ENCODE results near the gene HERPUD2. TPM values are rescaled to one million over a fixed set of nuclear protein-coding genes. Genes with fewer than 3 reads are reported as not detected.

The HERPUD2 gene
- total RNA-seq, 4 donors from 2014 or later, result 12.2 to 27.8 (median 24.7) TPM

GRCh38 chr7:35604595-35604994, 90.3 kb downstream of the HERPUD2 start:
- ATAC-seq, result peak in 1 of 2 donors; percentile 44
- in situ Hi-C loops (cut with MboI; ENCODE audit: low sequenced_read_pairs in 4 of 4) (no loop called here), intact Hi-C loops (cut with DNase I; ENCODE audit: low total_unique reads) (no loop called here)
- no peaks in the 10 kb centered on the region for H3K4me1 ChIP-seq
- DNase-seq, result no peak
- H3K36me3 ChIP-seq, result no peaks in the 10 kb centered on the region
- H3K27me3 ChIP-seq, result no peaks in the 10 kb centered on the region
- no peak overlapping the region for H3K4me3 ChIP-seq
- no peaks in the 10 kb centered on the region for H3K9me3 ChIP-seq
- H3K27ac ChIP-seq, result no peak overlapping the region
- no peak for TF ChIP-seq POLR2A (IDR thresholded peaks at IDR 0.05)
- TF ChIP-seq, protein P1, sequence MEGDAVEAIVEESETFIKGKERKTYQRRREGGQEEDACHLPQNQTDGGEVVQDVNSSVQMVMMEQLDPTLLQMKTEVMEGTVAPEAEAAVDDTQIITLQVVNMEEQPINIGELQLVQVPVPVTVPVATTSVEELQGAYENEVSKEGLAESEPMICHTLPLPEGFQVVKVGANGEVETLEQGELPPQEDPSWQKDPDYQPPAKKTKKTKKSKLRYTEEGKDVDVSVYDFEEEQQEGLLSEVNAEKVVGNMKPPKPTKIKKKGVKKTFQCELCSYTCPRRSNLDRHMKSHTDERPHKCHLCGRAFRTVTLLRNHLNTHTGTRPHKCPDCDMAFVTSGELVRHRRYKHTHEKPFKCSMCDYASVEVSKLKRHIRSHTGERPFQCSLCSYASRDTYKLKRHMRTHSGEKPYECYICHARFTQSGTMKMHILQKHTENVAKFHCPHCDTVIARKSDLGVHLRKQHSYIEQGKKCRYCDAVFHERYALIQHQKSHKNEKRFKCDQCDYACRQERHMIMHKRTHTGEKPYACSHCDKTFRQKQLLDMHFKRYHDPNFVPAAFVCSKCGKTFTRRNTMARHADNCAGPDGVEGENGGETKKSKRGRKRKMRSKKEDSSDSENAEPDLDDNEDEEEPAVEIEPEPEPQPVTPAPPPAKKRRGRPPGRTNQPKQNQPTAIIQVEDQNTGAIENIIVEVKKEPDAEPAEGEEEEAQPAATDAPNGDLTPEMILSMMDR (IDR thresholded peaks at IDR 0.05 in 4 of 5, conservative IDR thresholded peaks at IDR 0.05 in 1 of 5), result no peak

DNA sequence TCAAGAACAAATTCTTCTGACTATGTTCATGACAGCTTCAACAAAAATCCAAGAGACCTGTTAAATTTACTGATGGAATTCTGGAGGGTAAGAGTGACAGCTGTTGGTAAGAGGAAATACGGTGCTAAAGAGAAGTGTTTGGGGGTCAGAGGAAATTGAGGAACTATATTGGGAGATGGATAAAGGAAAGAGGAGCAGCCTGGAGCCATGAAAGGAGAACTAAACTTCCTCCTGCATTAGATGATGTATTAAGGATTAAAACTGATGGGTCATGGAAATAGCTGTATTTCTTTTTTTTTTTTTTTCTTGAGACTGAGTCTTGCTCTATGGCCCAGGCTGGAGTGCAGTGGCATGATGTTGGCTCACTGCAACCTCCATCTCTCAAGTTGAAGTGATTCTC, 95.3 kb downstream of the HERPUD2 start:
- no peaks in the 10 kb centered on the region for H3K36me3 ChIP-seq
- in situ Hi-C loops (cut with MboI; ENCODE audit: low sequenced_read_pairs in 4 of 4) (no loop called here), intact Hi-C loops (cut with DNase I; ENCODE audit: low total_unique reads) (no loop called here)
- no peaks in the 10 kb centered on the region for H3K4me1 ChIP-seq
- H3K9me3 ChIP-seq, result no peaks in the 10 kb centered on the region
- no peak overlapping the region for H3K4me3 ChIP-seq
- TF ChIP-seq, protein P1 (IDR thresholded peaks at IDR 0.05 in 4 of 5, conservative IDR thresholded peaks at IDR 0.05 in 1 of 5), result no peak
- no peak for TF ChIP-seq POLR2A (IDR thresholded peaks at IDR 0.05)
- ATAC-seq (no peak), DNase-seq (no peak)
- H3K27ac ChIP-seq, result no peak overlapping the region
- H3K27me3 ChIP-seq, result no peaks in the 10 kb centered on the region

DNA sequence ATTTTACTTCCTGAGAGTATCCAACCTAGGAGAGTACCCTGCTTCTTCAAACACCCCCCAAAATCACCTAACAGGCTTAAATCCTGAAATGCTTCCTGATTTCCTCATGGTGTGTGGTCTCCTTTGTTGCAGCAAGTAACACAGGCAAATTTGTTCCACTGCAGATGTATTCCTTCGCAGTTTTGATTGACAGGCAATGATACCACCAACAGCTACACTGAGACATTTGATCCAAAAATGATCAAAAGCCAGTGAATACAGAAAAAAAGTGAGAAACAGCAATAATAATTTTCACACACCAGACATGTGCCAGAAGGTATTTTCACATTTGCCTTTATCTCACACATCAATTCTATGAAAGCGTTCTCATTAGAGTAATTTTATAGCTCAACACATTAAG, 95.9 kb downstream of the HERPUD2 start:
- no peak overlapping the region for H3K27ac ChIP-seq
- no peaks in the 10 kb centered on the region for H3K9me3 ChIP-seq
- intact Hi-C loops (cut with DNase I; ENCODE audit: low total_unique reads) (no loop called here), in situ Hi-C loops (cut with MboI; ENCODE audit: low sequenced_read_pairs in 4 of 4) (no loop called here)
- no peak for ATAC-seq
- no peak for DNase-seq
- TF ChIP-seq, protein P1 (IDR thresholded peaks at IDR 0.05 in 4 of 5, conservative IDR thresholded peaks at IDR 0.05 in 1 of 5), result no peak
- no peak for TF ChIP-seq POLR2A (IDR thresholded peaks at IDR 0.05)
- no peaks in the 10 kb centered on the region for H3K4me1 ChIP-seq
- H3K36me3 ChIP-seq, result no peaks in the 10 kb centered on the region
- no peaks in the 10 kb centered on the region for H3K27me3 ChIP-seq
- H3K4me3 ChIP-seq, result no peak overlapping the region

DNA sequence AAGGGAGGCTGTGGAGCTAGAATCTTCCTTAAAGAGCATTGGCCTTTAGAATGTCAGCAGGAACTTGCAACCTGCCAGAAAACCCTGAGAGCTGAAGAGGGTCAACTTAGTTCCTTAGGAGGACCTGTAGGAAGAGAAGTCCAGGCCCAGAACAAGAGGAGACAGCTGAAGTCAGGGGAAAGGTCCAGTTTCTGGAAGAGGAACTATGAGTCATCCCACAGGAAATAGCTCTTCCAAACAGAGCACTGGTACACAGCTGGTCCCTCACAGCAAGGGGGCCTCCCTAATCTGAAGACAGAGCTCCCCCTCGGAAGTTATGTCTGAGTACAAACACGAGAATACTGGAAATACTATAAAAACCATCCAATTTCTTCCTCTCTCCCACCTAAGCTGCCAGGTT, 98.9 kb downstream of the HERPUD2 start:
- no peaks in the 10 kb centered on the region for H3K9me3 ChIP-seq
- no peak overlapping the region for H3K27ac ChIP-seq
- H3K4me3 ChIP-seq, result no peak overlapping the region
- no peak for DNase-seq
- in situ Hi-C loops (cut with MboI; ENCODE audit: low sequenced_read_pairs in 4 of 4) (no loop called here), intact Hi-C loops (cut with DNase I; ENCODE audit: low total_unique reads) (no loop called here)
- H3K36me3 ChIP-seq, result no peaks in the 10 kb centered on the region
- ATAC-seq, result peak in 1 of 2 donors; percentile 51
- H3K4me1 ChIP-seq, result no peaks in the 10 kb centered on the region
- no peak for TF ChIP-seq POLR2A (IDR thresholded peaks at IDR 0.05)
- TF ChIP-seq, protein P1 (IDR thresholded peaks at IDR 0.05 in 4 of 5, conservative IDR thresholded peaks at IDR 0.05 in 1 of 5), result no peak
- no peaks in the 10 kb centered on the region for H3K27me3 ChIP-seq

DNA sequence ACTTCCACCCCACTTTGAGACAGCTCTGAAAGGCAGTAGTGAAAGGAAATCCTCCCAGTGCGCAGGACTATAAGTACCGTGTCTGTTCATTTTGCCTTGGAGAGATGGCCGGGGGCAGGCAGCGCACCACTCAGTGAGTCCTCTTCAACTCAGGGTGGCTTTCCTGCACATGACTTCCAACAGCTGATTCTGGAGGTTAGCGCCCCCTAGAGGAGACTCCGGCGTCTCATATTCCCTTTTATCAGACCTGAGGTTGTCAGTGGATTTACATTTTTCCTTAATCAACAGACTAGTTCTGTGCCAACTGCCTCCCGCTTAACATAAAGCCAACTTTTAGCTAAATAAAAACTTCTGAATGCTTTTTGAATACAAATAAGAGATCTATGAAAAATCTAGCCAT, 101.0 kb downstream of the HERPUD2 start:
- intact Hi-C loops (cut with DNase I; ENCODE audit: low total_unique reads), result no loop called here

More for the DNA sequence above, 101.0 kb downstream of the HERPUD2 start:
- Histone ChIP-seq H3K4me3 (no peak overlapping the region), H3K27ac (no peak overlapping the region), H3K4me1 (no peaks in the 10 kb centered on the region), H3K36me3 (no peaks in the 10 kb centered on the region), H3K27me3 (no peaks in the 10 kb centered on the region), H3K9me3 (no peaks in the 10 kb centered on the region)
- in situ Hi-C loops (cut with MboI; ENCODE audit: low sequenced_read_pairs in 4 of 4), result no loop called here
- DNase-seq (no peak), ATAC-seq (no peak)
- TF ChIP-seq, protein P1 (IDR thresholded peaks at IDR 0.05 in 4 of 5, conservative IDR thresholded peaks at IDR 0.05 in 1 of 5), result no peak
- no peak for TF ChIP-seq POLR2A (IDR thresholded peaks at IDR 0.05)
